Measurements from ENCODE around the gene RAB8A. TPM values are rescaled to one million over a fixed set of nuclear protein-coding genes. Genes with fewer than 3 reads are reported as not detected.
"Not testable (repeated sequence)": the region's sequence is repeated elsewhere in the genome, so short reads cannot be mapped to it uniquely, and the experiment has no call there.

The RAB8A gene
- total RNA-seq, 1 experiment from 2014 or later = 74.0 TPM

GRCh38 chr19:16098821-16099220, 12.9 kb upstream of the RAB8A start (continued):
- no peak for TF ChIP-seq CTCF (IDR thresholded peaks at IDR 0.05)
- no peak for TF ChIP-seq ELF4 (CRISPR knock-in tag; IDR thresholded peaks at IDR 0.05; ENCODE audit: low read depth)

DNA sequence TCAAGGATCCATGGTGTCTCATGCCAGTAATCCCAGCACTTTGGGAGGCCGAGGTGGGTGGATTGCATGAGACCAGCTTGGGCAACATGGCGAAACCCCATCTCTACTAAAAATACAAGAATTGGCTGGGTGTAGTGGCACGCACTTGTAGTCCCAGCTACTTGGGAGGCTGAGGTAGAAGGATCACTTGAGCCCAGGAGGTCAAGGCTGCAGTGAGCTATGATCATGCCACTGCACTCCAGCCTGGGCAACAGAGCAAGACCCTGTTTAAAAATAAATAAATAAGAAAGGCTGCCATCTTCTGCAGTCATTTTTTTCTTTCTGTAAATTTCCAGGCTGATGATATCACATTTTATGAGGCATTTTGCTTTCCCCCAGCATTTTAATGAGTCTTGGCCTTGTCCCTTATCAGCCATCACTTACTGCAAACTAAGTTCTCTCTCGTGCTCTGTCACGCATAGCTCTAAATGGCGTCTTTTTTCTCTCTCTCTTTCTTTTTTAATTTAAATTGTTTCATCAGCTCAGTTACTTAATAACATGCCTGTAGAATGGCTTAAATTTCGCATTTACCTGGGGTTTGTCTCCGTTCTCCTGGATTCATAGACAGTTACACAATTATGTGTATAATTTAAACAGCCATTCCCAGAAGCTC, 12.2 kb upstream of the RAB8A start:
- POLR2A ChIA-PET = interaction anchor here (0.6 to 1.0 kb wide), 2 partner anchors 23 to 353 kb away, joined by 3 read pairs; partner anchors contain the start of gene TPM4
- not testable (repeated sequence) for DNase-seq (ENCODE audit: low spot score); H3K4me1 Mint-ChIP-seq; H3K27ac Mint-ChIP-seq; H3K9me3 Mint-ChIP-seq; ATAC-seq; H3K27me3 Mint-ChIP-seq (ENCODE audit: low read depth); H3K4me3 Mint-ChIP-seq
- CTCF ChIA-PET = interaction anchor here (0.9 kb wide), 1 partner anchor 12 kb away, joined by 3 read pairs; no protein-coding TSS in a partner anchor
- H3K36me3 Mint-ChIP-seq = peaks cover 75% of the 10 kb centered on the region

DNA sequence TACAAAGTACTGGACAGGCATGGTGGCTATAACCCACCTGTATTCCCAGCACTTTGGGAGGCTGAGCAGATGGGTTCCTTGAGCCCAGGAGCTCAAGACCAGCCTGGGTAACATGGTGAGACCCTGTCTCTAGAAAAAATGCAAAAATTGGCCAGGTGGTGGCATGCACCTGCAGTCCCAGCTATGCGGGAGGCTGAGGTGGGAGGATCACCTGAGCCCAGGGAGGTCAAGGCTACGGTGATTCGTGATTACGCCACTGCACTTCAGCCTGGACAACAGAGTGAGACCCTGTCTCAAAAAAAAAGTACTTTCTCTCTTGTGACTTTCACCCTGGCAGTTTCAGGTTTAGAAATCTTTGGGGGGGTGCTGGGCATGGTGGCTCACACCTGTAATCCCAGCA, 11.2 kb upstream of the RAB8A start:
- POLR2A ChIA-PET = no interaction called here
- TF ChIP-seq GRHL2 (CRISPR knock-in tag; IDR thresholded peaks at IDR 0.05; ENCODE audit: insufficient replicate concordance, severe bottlenecking) = no peak
- TF ChIP-seq, protein P1, sequence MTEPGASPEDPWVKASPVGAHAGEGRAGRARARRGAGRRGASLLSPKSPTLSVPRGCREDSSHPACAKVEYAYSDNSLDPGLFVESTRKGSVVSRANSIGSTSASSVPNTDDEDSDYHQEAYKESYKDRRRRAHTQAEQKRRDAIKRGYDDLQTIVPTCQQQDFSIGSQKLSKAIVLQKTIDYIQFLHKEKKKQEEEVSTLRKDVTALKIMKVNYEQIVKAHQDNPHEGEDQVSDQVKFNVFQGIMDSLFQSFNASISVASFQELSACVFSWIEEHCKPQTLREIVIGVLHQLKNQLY (CRISPR knock-in tag; IDR thresholded peaks at IDR 0.05) = no peak
- no peak for TF ChIP-seq ZNF317 (CRISPR knock-in tag; IDR thresholded peaks at IDR 0.05; ENCODE audit: borderline replicate concordance, low read depth)
- no peak overlapping the region for H3K4me3 Mint-ChIP-seq
- no peaks in the 10 kb centered on the region for H3K4me1 Mint-ChIP-seq
- H3K27me3 Mint-ChIP-seq (ENCODE audit: low read depth) = no peaks in the 10 kb centered on the region
- ATAC-seq (no peak), DNase-seq (ENCODE audit: low spot score) (no peak)
- CTCF ChIA-PET = no interaction called here
- H3K27ac Mint-ChIP-seq = no peak overlapping the region
- no peaks in the 10 kb centered on the region for H3K9me3 Mint-ChIP-seq
- peaks cover 64% of the 10 kb centered on the region for H3K36me3 Mint-ChIP-seq

DNA sequence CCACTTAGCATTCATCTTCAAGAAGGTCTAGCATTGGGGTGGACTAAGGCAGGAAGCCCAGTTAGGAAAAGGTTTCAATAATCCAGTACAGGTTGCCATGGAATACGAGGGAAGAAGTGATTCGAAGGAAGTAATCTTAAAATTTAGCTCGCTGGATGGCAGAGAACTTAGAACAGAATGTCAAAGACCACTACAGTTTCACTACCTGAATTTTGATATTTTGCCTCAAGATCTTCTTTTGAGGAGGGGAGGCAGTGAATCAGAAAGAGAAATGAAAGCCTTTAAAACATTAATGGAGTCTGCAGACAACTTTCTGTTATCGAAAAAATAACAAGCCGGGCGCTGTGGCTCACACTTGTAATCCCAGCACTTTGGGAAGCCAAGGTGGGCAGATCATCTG, 7.0 kb upstream of the RAB8A start:
- Mint-ChIP-seq H3K36me3 (peaks cover 29% of the 10 kb centered on the region), H3K4me1 (peaks cover 8% of the 10 kb centered on the region), H3K9me3 (no peaks in the 10 kb centered on the region), H3K4me3 (no peak overlapping the region), H3K27ac (peak overlapping the region; percentile 52; the same call in 1 of the 2 replicates), H3K27me3 (ENCODE audit: low read depth) (no peaks in the 10 kb centered on the region)
- no peak for ATAC-seq
- no peak for DNase-seq (ENCODE audit: low spot score)
- CTCF ChIA-PET = no interaction called here
- no peak for TF ChIP-seq GTF2I (CRISPR knock-in tag; conservative IDR thresholded peaks at IDR 0.05)
- TF ChIP-seq FOXK1 (CRISPR knock-in tag; IDR thresholded peaks at IDR 0.05) = no peak
- no peak for TF ChIP-seq TP53 (CRISPR knock-in tag; IDR thresholded peaks at IDR 0.05)
- no peak for TF ChIP-seq SP1 (CRISPR knock-in tag; conservative IDR thresholded peaks at IDR 0.05)
- TF ChIP-seq FOXP1 (CRISPR knock-in tag; IDR thresholded peaks at IDR 0.05; ENCODE audit: borderline replicate concordance) = no peak
- TF ChIP-seq OVOL2 (CRISPR knock-in tag; IDR thresholded peaks at IDR 0.05; ENCODE audit: borderline replicate concordance) = no peak
- TF ChIP-seq, protein P2, sequence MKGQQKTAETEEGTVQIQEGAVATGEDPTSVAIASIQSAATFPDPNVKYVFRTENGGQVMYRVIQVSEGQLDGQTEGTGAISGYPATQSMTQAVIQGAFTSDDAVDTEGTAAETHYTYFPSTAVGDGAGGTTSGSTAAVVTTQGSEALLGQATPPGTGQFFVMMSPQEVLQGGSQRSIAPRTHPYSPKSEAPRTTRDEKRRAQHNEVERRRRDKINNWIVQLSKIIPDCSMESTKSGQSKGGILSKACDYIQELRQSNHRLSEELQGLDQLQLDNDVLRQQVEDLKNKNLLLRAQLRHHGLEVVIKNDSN (CRISPR knock-in tag; IDR thresholded peaks at IDR 0.05) = no peak
- TF ChIP-seq HMGA2 (CRISPR knock-in tag; IDR thresholded peaks at IDR 0.05) = no peak
- TF ChIP-seq ATF2 (CRISPR knock-in tag; IDR thresholded peaks at IDR 0.05; ENCODE audit: borderline replicate concordance, low read depth) = no peak
- TF ChIP-seq, protein P3, sequence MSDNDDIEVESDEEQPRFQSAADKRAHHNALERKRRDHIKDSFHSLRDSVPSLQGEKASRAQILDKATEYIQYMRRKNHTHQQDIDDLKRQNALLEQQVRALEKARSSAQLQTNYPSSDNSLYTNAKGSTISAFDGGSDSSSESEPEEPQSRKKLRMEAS (CRISPR knock-in tag; IDR thresholded peaks at IDR 0.05) = no peak
- TF ChIP-seq SMAD3 (CRISPR knock-in tag; IDR thresholded peaks at IDR 0.05; ENCODE audit: borderline replicate concordance) = no peak
- TF ChIP-seq GABPB1 (CRISPR knock-in tag; IDR thresholded peaks at IDR 0.05) = no peak
- TF ChIP-seq ZNF671 (CRISPR knock-in tag; IDR thresholded peaks at IDR 0.05) = no peak
- no peak for TF ChIP-seq HMGXB4 (CRISPR knock-in tag; IDR thresholded peaks at IDR 0.05)
- TF ChIP-seq STAT6 (CRISPR knock-in tag; conservative IDR thresholded peaks at IDR 0.05; ENCODE audit: low read depth) = no peak
- POLR2A ChIA-PET = interaction anchor here (0.7 kb wide), 1 partner anchor 543 kb away, joined by 3 read pairs; no protein-coding TSS in a partner anchor

Data from WTC11 (cell line).